Lower lobe of right lung (tissue), 2 donors: ENCODE measurements around the gene ZNF814. TPM values are rescaled to one million over a fixed set of nuclear protein-coding genes. Genes with fewer than 3 reads are reported as not detected.

Experiments used
- ATAC-seq, 2 donors: fragments of 200-7000 bp; cut with Tn5 transposase; one replicate each; pipeline ENCODE4 v1.9.1; 2020 to 2022; ENCODE audit warnings: mild to moderate bottlenecking in 2 of 2, moderate library complexity in 2 of 2
- DNase-seq: peaks from one replicate; pipeline ENCODE4 v3.0.0-alpha.2; 2020
- H3K27ac ChIP-seq: fragments of 200-600 bp; one replicate; pipeline ENCODE4 v1.8.0; 2022
- H3K27me3 ChIP-seq: fragments of 200-600 bp; one replicate; pipeline ENCODE4 v1.8.0; 2022; ENCODE audit warnings: low read depth
- H3K36me3 ChIP-seq: fragments of 200-600 bp; one replicate; pipeline ENCODE4 v1.8.0; 2022; ENCODE audit warnings: mild to moderate bottlenecking
- H3K4me1 ChIP-seq: fragments of 200-600 bp; one replicate; pipeline ENCODE4 v1.8.0; 2022
- H3K4me3 ChIP-seq: fragments of 200-600 bp; one replicate; pipeline ENCODE4 v1.8.0; 2022; ENCODE audit warnings: mild to moderate bottlenecking
- H3K9me3 ChIP-seq: fragments of 200-600 bp; one replicate; pipeline ENCODE4 v1.8.0; 2022
- CTCF ChIP-seq: fragments of 200-600 bp; IDR thresholded peaks from one replicate; pipeline ENCODE4 v1.8.0; 2022; ENCODE audit warnings: antibody characterized with exemption, mild to moderate bottlenecking
- intact Hi-C: fragments of 100-400 bp; cut with DNase I; formaldehyde crosslinking; loops from one replicate; pipeline ENCODE4 v1.11.0; 2022
- total RNA-seq: library from RNA; stranded (reverse); fragmentation: NEBNext Ultra II Directional; extraction: Animal tissue kit (Norgen Biotek cat#: 25700); gene quantifications from one replicate; pipeline ENCODE4 v1.2.1, GENCODE V29; 2021
- donor health status: DM: no; HTN: yes; CAD: no; lungs with severe emphysema.

The ZNF814 gene
- total RNA-seq, 1 donor from 2014 or later: 13.5 TPM

GRCh38 chr19:57807541-57807940 is 81.3 kb downstream of the ZNF814 start:
- H3K36me3 ChIP-seq: peaks cover 42% of the 10 kb centered on the region

GRCh38 chr19:57803594-57804325 is 85.1 kb downstream of the ZNF814 start:
- TF ChIP-seq CTCF: no peak
- intact Hi-C loops: no loop called here
- H3K4me1 ChIP-seq: peaks cover 31% of the 10 kb centered on the region
- no peaks in the 10 kb centered on the region for H3K9me3 ChIP-seq
- H3K27me3 ChIP-seq: no peaks in the 10 kb centered on the region
- peak overlapping the region; percentile 79 for H3K27ac ChIP-seq
- peak overlapping the region; percentile 58 for H3K4me3 ChIP-seq
- DNase-seq (no peak), ATAC-seq (peak; percentile 55 to 60)
- peaks cover 13% of the 10 kb centered on the region for H3K36me3 ChIP-seq

More at GRCh38 chr19:57807541-57807940, 81.3 kb downstream of the ZNF814 start:
- H3K27me3 ChIP-seq: no peaks in the 10 kb centered on the region
- DNase-seq (no peak), ATAC-seq (no peak)
- intact Hi-C loops: no loop called here
- peaks cover 44% of the 10 kb centered on the region for H3K4me1 ChIP-seq
- H3K9me3 ChIP-seq: no peaks in the 10 kb centered on the region
- no peak overlapping the region for H3K4me3 ChIP-seq
- no peak for TF ChIP-seq CTCF
- no peak overlapping the region for H3K27ac ChIP-seq

- H3K9me3 ChIP-seq: no peaks in the 10 kb centered on the region
- H3K27me3 ChIP-seq: no peaks in the 10 kb centered on the region
- no peak for TF ChIP-seq CTCF
- H3K27ac ChIP-seq: peak overlapping the region; percentile 79
- H3K4me1 ChIP-seq: peaks cover 31% of the 10 kb centered on the region
- peaks cover 9% of the 10 kb centered on the region for H3K36me3 ChIP-seq
- peak overlapping the region; percentile 58 for H3K4me3 ChIP-seq
- ATAC-seq (no peak), DNase-seq (no peak)
- intact Hi-C loops: no loop called here
These were observed 85.6 kb downstream of the ZNF814 start for GRCh38 chr19:57803265-57803593.

DNA sequence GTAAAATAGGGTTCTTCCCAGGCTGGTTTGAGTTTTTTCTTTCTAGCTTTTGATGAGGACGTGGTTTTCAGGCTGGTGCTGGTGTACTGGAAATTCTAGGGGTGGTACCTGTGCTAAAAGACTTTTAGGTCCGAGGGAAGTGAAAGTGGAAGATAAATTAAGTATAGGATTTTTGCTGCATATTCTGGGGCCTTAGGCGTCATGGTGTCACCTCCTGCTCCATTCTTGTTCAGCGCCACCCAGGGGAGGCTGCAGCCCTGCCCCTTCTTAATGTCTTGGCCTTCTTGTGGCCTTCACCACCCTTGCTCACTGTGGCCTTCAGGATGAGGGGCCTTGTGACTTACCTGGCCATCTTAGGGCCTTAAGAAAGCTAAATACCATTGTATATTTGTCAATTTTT is 86.6 kb downstream of the ZNF814 start:
- TF ChIP-seq CTCF: no peak
- Histone ChIP-seq H3K9me3 (no peaks in the 10 kb centered on the region), H3K36me3 (no peaks in the 10 kb centered on the region), H3K27ac (no peak overlapping the region), H3K27me3 (no peaks in the 10 kb centered on the region), H3K4me3 (no peak overlapping the region), H3K4me1 (peaks cover 31% of the 10 kb centered on the region)
- DNase-seq (no peak), ATAC-seq (no peak)
- intact Hi-C loops: no loop called here

- H3K27me3 ChIP-seq: no peaks in the 10 kb centered on the region
- TF ChIP-seq CTCF: no peak
- peaks cover 29% of the 10 kb centered on the region for H3K4me1 ChIP-seq
- intact Hi-C loops: no loop called here
- ATAC-seq (no peak), DNase-seq (no peak)
- no peak overlapping the region for H3K27ac ChIP-seq
- H3K36me3 ChIP-seq: peaks cover 12% of the 10 kb centered on the region
- no peak overlapping the region for H3K4me3 ChIP-seq
- no peaks in the 10 kb centered on the region for H3K9me3 ChIP-seq
These were observed 88.1 kb downstream of the ZNF814 start for GRCh38 chr19:57800696-57801095.

Other genes with a start within 250 kb of the ZNF814 start
- gene ZSCAN4, start 220.1 kb downstream of the ZNF814 start, total RNA-seq: 0.24 TPM
- gene ZNF551, start 207.1 kb downstream of the ZNF814 start, total RNA-seq: 3.9 TPM
- 2.5 TPM for gene ZNF154, start 179.8 kb downstream of the ZNF814 start, total RNA-seq
- 7.3 TPM for gene ZNF671, start 161.4 kb downstream of the ZNF814 start, total RNA-seq
- 16.2 TPM for gene ZNF776, start 142.2 kb downstream of the ZNF814 start, total RNA-seq
- 21.8 TPM for gene ZNF586, start 119.4 kb downstream of the ZNF814 start, total RNA-seq
- gene ZNF552, start 74.1 kb downstream of the ZNF814 start, total RNA-seq: 20.0 TPM
- gene ZNF587B, start 58.7 kb downstream of the ZNF814 start, total RNA-seq: 12.5 TPM
- gene ZNF587, start 39.2 kb downstream of the ZNF814 start, total RNA-seq: 25.6 TPM
- 16.2 TPM for gene ZNF417, start 27.6 kb upstream of the ZNF814 start, total RNA-seq
- 5.9 TPM for gene ZNF418, start 46.4 kb upstream of the ZNF814 start, total RNA-seq
- 5.9 TPM for gene ZNF256, start 58.7 kb upstream of the ZNF814 start, total RNA-seq
- gene C19orf18, start 85.5 kb upstream of the ZNF814 start, total RNA-seq: 1.0 TPM
- 16.1 TPM for gene ZNF606, start 113.8 kb upstream of the ZNF814 start, total RNA-seq
- gene ZSCAN1, start 145.0 kb upstream of the ZNF814 start, total RNA-seq: not detected
- 3.6 TPM for gene ZNF135, start 170.2 kb upstream of the ZNF814 start, total RNA-seq
- 44.2 TPM for gene ZSCAN18, start 209.2 kb upstream of the ZNF814 start, total RNA-seq